ENCODE measurements around the gene P2RX3.
A peak's percentile ranks its signal among the peaks of the same experiment; 100 is the strongest.

The P2RX3 gene

DNA sequence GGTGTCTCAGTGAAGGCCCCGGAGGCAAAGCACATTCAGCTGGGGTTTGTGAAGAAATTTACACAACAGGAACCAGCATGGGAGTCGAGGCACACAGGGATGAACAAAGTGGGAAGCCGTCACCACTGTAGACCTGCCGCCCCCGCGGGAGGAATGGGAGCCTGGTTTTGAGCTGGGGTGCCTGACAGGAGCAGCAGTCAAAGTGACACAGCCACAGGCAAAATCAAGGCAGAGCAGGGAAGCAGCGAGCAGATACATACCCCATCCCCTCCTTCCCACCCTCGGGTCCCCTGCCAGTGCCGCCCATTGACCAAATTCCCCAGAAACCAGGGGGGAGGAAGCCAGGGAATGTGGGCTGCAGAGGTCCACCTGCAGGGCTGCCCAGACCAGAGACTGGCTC lies 20.8 kb downstream of the P2RX3 start:
- TF ChIP-seq, protein P1, sequence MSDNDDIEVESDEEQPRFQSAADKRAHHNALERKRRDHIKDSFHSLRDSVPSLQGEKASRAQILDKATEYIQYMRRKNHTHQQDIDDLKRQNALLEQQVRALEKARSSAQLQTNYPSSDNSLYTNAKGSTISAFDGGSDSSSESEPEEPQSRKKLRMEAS (IDR thresholded peaks at IDR 0.05): no peak
- TF ChIP-seq, protein P2, sequence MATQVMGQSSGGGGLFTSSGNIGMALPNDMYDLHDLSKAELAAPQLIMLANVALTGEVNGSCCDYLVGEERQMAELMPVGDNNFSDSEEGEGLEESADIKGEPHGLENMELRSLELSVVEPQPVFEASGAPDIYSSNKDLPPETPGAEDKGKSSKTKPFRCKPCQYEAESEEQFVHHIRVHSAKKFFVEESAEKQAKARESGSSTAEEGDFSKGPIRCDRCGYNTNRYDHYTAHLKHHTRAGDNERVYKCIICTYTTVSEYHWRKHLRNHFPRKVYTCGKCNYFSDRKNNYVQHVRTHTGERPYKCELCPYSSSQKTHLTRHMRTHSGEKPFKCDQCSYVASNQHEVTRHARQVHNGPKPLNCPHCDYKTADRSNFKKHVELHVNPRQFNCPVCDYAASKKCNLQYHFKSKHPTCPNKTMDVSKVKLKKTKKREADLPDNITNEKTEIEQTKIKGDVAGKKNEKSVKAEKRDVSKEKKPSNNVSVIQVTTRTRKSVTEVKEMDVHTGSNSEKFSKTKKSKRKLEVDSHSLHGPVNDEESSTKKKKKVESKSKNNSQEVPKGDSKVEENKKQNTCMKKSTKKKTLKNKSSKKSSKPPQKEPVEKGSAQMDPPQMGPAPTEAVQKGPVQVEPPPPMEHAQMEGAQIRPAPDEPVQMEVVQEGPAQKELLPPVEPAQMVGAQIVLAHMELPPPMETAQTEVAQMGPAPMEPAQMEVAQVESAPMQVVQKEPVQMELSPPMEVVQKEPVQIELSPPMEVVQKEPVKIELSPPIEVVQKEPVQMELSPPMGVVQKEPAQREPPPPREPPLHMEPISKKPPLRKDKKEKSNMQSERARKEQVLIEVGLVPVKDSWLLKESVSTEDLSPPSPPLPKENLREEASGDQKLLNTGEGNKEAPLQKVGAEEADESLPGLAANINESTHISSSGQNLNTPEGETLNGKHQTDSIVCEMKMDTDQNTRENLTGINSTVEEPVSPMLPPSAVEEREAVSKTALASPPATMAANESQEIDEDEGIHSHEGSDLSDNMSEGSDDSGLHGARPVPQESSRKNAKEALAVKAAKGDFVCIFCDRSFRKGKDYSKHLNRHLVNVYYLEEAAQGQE (IDR thresholded peaks at IDR 0.05; ENCODE audit: low read depth): no peak
- TF ChIP-seq CEBPB (IDR thresholded peaks at IDR 0.05) (no peak), CREB1 (IDR thresholded peaks at IDR 0.05; ENCODE audit: low read depth) (no peak), YY1 (IDR thresholded peaks at IDR 0.05; ENCODE audit: low read depth) (no peak), EGR1 (IDR thresholded peaks at IDR 0.05) (no peak), TEAD4 (IDR thresholded peaks at IDR 0.05) (no peak), FOXM1 (IDR thresholded peaks at IDR 0.05; ENCODE audit: borderline replicate concordance, low read depth) (no peak), NFIC (IDR thresholded peaks at IDR 0.05) (no peak), EP300 (IDR thresholded peaks at IDR 0.05; ENCODE audit: borderline replicate concordance) (no peak), TAF1 (IDR thresholded peaks at IDR 0.05; ENCODE audit: low read depth) (no peak), ZBTB7A (IDR thresholded peaks at IDR 0.05; ENCODE audit: low read depth) (no peak), RAD21 (IDR thresholded peaks at IDR 0.05; ENCODE audit: low read depth) (no peak), TCF12 (IDR thresholded peaks at IDR 0.05; ENCODE audit: low read depth) (no peak)
- TF ChIP-seq, protein P3, sequence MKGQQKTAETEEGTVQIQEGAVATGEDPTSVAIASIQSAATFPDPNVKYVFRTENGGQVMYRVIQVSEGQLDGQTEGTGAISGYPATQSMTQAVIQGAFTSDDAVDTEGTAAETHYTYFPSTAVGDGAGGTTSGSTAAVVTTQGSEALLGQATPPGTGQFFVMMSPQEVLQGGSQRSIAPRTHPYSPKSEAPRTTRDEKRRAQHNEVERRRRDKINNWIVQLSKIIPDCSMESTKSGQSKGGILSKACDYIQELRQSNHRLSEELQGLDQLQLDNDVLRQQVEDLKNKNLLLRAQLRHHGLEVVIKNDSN (IDR thresholded peaks at IDR 0.05): no peak

DNA sequence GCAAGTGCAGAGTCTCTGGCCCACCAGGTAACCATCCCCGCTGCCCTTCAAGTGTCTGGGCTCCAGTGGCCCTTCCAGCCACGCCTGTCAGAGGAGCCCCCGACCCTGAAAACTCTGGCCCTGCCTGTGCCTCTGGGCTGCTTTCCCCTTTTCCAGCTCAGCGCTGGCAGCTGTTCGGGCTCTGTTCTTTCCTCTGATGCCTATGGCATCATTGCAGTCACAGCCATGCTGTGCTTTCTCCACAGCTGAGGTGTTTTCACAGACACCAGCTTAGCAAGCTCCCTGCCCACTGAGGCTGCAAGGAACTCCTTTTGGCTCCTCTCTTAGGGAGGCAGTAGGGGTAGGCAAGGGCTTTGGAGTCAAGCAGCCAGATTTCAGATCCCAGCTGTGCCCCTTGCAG lies 21.2 kb downstream of the P2RX3 start:
- TF ChIP-seq CEBPB (IDR thresholded peaks at IDR 0.05): no peak
- TF ChIP-seq, protein P1 (IDR thresholded peaks at IDR 0.05): no peak
- TF ChIP-seq FOXM1 (IDR thresholded peaks at IDR 0.05; ENCODE audit: borderline replicate concordance, low read depth): no peak
- no peak for TF ChIP-seq EP300 (IDR thresholded peaks at IDR 0.05; ENCODE audit: borderline replicate concordance)

DNA sequence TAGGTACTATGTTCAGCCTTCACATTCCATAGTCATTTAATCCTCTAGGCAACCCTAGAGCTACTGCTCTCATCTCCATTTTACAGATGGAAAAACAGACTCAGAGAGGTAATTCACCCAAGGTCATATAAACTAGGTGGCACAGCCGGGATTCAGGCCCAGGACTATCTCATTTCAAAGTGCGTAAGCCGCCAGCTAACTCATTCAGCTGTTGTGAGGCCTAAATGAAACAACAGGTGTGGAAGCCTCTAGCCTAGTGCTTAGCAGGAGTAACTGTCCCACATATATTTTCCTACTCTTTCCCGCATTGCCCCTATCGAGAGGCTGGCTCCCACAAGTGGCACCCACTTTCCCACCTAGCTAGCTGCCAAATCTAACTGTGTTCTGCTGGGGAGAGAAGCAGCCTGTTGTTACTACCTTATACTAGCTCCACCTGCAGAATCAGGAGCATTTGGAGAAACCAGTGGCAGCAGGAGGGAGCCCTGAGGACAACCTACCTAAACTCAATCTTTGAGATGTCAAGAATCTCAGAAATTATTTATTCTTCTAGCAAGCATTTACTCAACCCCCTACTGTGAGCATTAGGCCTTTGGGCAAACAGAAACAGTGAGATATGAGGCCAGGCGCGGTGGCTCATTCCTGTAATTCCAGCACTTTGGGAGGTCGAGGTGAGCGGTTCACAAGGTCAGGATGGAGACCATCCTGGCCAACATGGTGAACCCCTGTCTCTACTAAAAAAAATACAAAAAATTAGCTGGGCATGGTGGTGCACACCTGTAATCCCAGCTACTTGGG lies 21.9 kb downstream of the P2RX3 start:
- TF ChIP-seq TEAD4 (IDR thresholded peaks at IDR 0.05) (0 out of 2 replicates have a peak, but pooled peaks have one; percentile 11), CEBPB (IDR thresholded peaks at IDR 0.05) (no peak)

DNA sequence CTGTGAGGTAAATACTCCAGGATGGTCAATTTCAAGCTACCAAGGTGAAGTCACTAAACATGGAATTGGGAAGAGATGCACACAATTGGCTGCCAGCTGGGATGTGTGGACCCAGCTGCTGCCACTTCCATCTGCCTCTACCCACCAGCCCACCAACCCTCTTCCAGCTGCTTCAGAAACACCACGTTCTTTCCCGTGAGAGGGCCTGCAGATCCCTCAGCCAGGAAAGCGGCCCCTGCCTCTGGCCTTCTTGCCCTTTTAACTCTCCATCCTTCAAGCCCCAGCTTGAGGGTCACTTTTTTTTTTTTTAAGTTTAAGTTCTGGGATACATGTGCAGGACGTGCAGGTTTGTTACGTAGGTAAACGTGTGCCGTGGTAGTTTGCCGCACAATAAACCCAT lies 22.8 kb downstream of the P2RX3 start:
- TF ChIP-seq NFIC (IDR thresholded peaks at IDR 0.05): no peak
- TF ChIP-seq CREB1 (IDR thresholded peaks at IDR 0.05; ENCODE audit: low read depth): no peak
- TF ChIP-seq RAD21 (IDR thresholded peaks at IDR 0.05; ENCODE audit: low read depth): no peak
- no peak for TF ChIP-seq EGR1 (IDR thresholded peaks at IDR 0.05)
- no peak for TF ChIP-seq CEBPB (IDR thresholded peaks at IDR 0.05)
- no peak for TF ChIP-seq EP300 (IDR thresholded peaks at IDR 0.05; ENCODE audit: borderline replicate concordance)
- TF ChIP-seq YY1 (IDR thresholded peaks at IDR 0.05; ENCODE audit: low read depth): no peak
- no peak for TF ChIP-seq FOXM1 (IDR thresholded peaks at IDR 0.05; ENCODE audit: borderline replicate concordance, low read depth)
- TF ChIP-seq TCF12 (IDR thresholded peaks at IDR 0.05; ENCODE audit: low read depth): no peak
- no peak for TF ChIP-seq TAF1 (IDR thresholded peaks at IDR 0.05; ENCODE audit: low read depth)
- TF ChIP-seq, protein P1 (IDR thresholded peaks at IDR 0.05): no peak
- TF ChIP-seq TEAD4 (IDR thresholded peaks at IDR 0.05): no peak
- TF ChIP-seq, protein P3 (IDR thresholded peaks at IDR 0.05): no peak
- TF ChIP-seq ZBTB7A (IDR thresholded peaks at IDR 0.05; ENCODE audit: low read depth): no peak
- TF ChIP-seq, protein P2 (IDR thresholded peaks at IDR 0.05; ENCODE audit: low read depth): no peak

DNA sequence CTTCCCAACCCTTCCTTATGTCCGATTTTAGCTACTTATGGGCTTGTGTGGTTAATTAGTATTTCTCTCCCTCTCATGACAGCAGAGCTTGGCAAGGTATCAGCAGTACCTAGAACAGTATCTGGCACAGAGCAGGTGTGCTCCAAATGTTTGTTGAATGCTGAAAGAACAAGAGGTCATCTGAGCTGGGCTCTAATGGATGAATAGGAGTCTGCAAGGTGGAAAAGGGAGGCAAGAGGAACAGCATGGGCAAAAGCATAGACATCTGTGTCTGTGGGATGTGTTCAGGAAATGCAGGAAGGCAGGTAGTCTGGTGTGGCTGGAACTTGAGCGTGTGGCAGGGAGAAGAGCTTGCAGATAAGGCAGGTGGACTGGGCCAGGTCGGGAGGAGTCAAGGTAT lies 23.8 kb downstream of the P2RX3 start:
- TF ChIP-seq CEBPB (IDR thresholded peaks at IDR 0.05): no peak
